CD4-positive, alpha-beta T cell treated with Interleukin-12 subunit alpha and Interleukin-12 subunit beta, for 1 hour (primary cell): ENCODE data around the gene PCBP3.

Source experiments
- DNase-seq: peaks from one replicate; pipeline ENCODE4 v3.0.0-alpha.2; 2020

Gene PCBP3

GRCh38 chr21:45816794-45817193 is 173.3 kb downstream of the PCBP3 start:
- DNase-seq, result no peak

GRCh38 chr21:45817345-45817744 is 173.8 kb downstream of the PCBP3 start:
- no peak for DNase-seq

GRCh38 chr21:45818276-45818903 is 174.9 kb downstream of the PCBP3 start:
- DNase-seq, result no peak

- DNase-seq, result peak; percentile 4
These were observed 175.4 kb downstream of the PCBP3 start for GRCh38 chr21:45818904-45819285.

GRCh38 chr21:45819478-45820170 is 176.1 kb downstream of the PCBP3 start:
- no peak for DNase-seq

GRCh38 chr21:45820171-45821091 is 176.9 kb downstream of the PCBP3 start:
- DNase-seq, result peak; percentile 78

- DNase-seq, result no peak
These were observed 177.9 kb downstream of the PCBP3 start for GRCh38 chr21:45821315-45821962.

GRCh38 chr21:45821998-45822397 is 178.5 kb downstream of the PCBP3 start:
- DNase-seq, result no peak

- no peak for DNase-seq
These were observed 179.0 kb downstream of the PCBP3 start for GRCh38 chr21:45822429-45823099.

- DNase-seq, result no peak
These were observed 179.7 kb downstream of the PCBP3 start for GRCh38 chr21:45823100-45823681.

- DNase-seq, result no peak
These were observed 181.2 kb downstream of the PCBP3 start for GRCh38 chr21:45824546-45825215.

GRCh38 chr21:45825219-45825618 is 181.7 kb downstream of the PCBP3 start:
- DNase-seq, result no peak

GRCh38 chr21:45826676-45827301 is 183.3 kb downstream of the PCBP3 start:
- no peak for DNase-seq

- DNase-seq, result no peak
These were observed 183.8 kb downstream of the PCBP3 start for GRCh38 chr21:45827302-45827692.

- DNase-seq, result no peak
These were observed 184.5 kb downstream of the PCBP3 start for GRCh38 chr21:45827881-45828579.

- no peak for DNase-seq
These were observed 185.3 kb downstream of the PCBP3 start for GRCh38 chr21:45828580-45829570.

GRCh38 chr21:45829668-45830067 is 186.1 kb downstream of the PCBP3 start:
- no peak for DNase-seq

GRCh38 chr21:45830221-45830640 is 186.7 kb downstream of the PCBP3 start:
- no peak for DNase-seq

- DNase-seq, result no peak
These were observed 187.3 kb downstream of the PCBP3 start for GRCh38 chr21:45830720-45831366.
